Right lung (tissue), 5 donors: ENCODE measurements around the gene FAF1. TPM values are rescaled to one million over a fixed set of nuclear protein-coding genes. Genes with fewer than 3 reads are reported as not detected.

Source experiments
- DNase-seq, 2 donors: peaks; one replicate each; pipeline ENCODE4 v3.0.0-alpha.2; 2013
- polyA plus RNA-seq, 5 donors: library from polyadenylated mRNA; unstranded; fragments of 120-200 nt; gene quantifications; one replicate each; pipeline versions ENCODE4 v1.2.1 to v1.2.3, GENCODE V29; 2013; ENCODE audit warnings: inconsistent platforms in 1 of 5, low replicate concordance in 1 of 5; ENCODE audit not compliant: insufficient read length in 5 of 5, insufficient read depth in 1 of 5

The FAF1 gene
- polyA plus RNA-seq, 5 donors = 44.6 to 61.4 (median 58.8) TPM

GRCh38 chr1:50651476-50652263, 308.4 kb downstream of the FAF1 start:
- no peak for DNase-seq

GRCh38 chr1:50646526-50646925, 313.5 kb downstream of the FAF1 start:
- DNase-seq = no peak

GRCh38 chr1:50645139-50645538, 314.9 kb downstream of the FAF1 start:
- no peak for DNase-seq

GRCh38 chr1:50644447-50645105, 315.5 kb downstream of the FAF1 start:
- DNase-seq = no peak

- no peak for DNase-seq
Observed at GRCh38 chr1:50637460-50637859, 322.6 kb downstream of the FAF1 start.

GRCh38 chr1:50634251-50634650, 325.8 kb downstream of the FAF1 start:
- DNase-seq = peak in 1 of 2 donors; percentile 40

- no peak for DNase-seq
Observed at GRCh38 chr1:50633465-50633864, 326.6 kb downstream of the FAF1 start.

GRCh38 chr1:50631161-50631560, 328.9 kb downstream of the FAF1 start:
- DNase-seq = no peak

- no peak for DNase-seq
Observed at GRCh38 chr1:50622259-50622658, 337.8 kb downstream of the FAF1 start.

- no peak for DNase-seq
Observed at GRCh38 chr1:50620680-50621329, 339.3 kb downstream of the FAF1 start.

- DNase-seq = no peak
Observed at GRCh38 chr1:50615036-50615750, 344.9 kb downstream of the FAF1 start.

- no peak for DNase-seq
Observed at GRCh38 chr1:50611675-50612074, 348.4 kb downstream of the FAF1 start.

- DNase-seq = no peak
Observed at GRCh38 chr1:50610563-50610962, 349.5 kb downstream of the FAF1 start.

GRCh38 chr1:50609508-50609907, 350.6 kb downstream of the FAF1 start:
- DNase-seq = no peak

- DNase-seq = no peak
Observed at GRCh38 chr1:50605186-50605875, 354.7 kb downstream of the FAF1 start.

GRCh38 chr1:50604580-50604979, 355.5 kb downstream of the FAF1 start:
- no peak for DNase-seq

GRCh38 chr1:50603274-50604271, 356.5 kb downstream of the FAF1 start:
- no peak for DNase-seq

- DNase-seq = no peak
Observed at GRCh38 chr1:50599546-50599945, 360.5 kb downstream of the FAF1 start.

- no peak for DNase-seq
Observed at GRCh38 chr1:50595874-50596273, 364.2 kb downstream of the FAF1 start.

GRCh38 chr1:50593515-50593914, 366.6 kb downstream of the FAF1 start:
- DNase-seq = no peak
